BJ (cell line): ENCODE data around the gene SLC30A3. TPM values are rescaled to one million over a fixed set of nuclear protein-coding genes. Genes with fewer than 3 reads are reported as not detected.

Experiments used
- CTCF ChIA-PET: fragments of 350-600 bp; formaldehyde crosslinking; extraction: SDS; loops from one replicate; lab custom pipeline; 2021; ENCODE audit warnings: antibody characterized with exemption, inconsistent platforms; lab: Yijun Ruan, JAX
- POLR2A ChIA-PET: fragments of 300-600 bp; sonication (Branson Sonifier 250); formaldehyde crosslinking; extraction: SDS; loops from one replicate; lab custom pipeline; 2021; ENCODE audit warnings: antibody characterized with exemption; lab: Charles Lee
- DNase-seq: peaks from one replicate; pipeline ENCODE4 v3.0.0-alpha.2; 2011; ENCODE audit warnings: low read depth
- H3K27me3 ChIP-seq: 2 replicates; pipeline ENCODE4 v1.6.0; 2011; ENCODE audit warnings: low read length; ENCODE audit not compliant: control insufficient read depth, insufficient read depth
- H3K36me3 ChIP-seq: 2 replicates; pipeline ENCODE4 v1.5.1; 2011; ENCODE audit warnings: low read length; ENCODE audit not compliant: control insufficient read depth, insufficient read depth
- H3K4me3 ChIP-seq: 2 replicates; pipeline ENCODE4 v1.5.1; 2011; ENCODE audit warnings: low read depth, mild to moderate bottlenecking, control low read depth, low read length
- CTCF ChIP-seq: IDR thresholded peaks from 2 replicates; pipeline ENCODE4 v1.5.1; 2011; ENCODE audit warnings: low read depth, mild to moderate bottlenecking, control low read depth, inconsistent platforms, low read length, moderate library complexity; ENCODE audit not compliant: insufficient read depth
- polyA plus RNA-seq: library from polyadenylated mRNA; depleted of rRNA; stranded (reverse); fragments of >200 nt; gene quantifications from 2 replicates; pipeline ENCODE4 v1.2.3, GENCODE V29; 2011

SLC30A3 gene
- polyA plus RNA-seq, 1 experiment, result 0.10 TPM

- Histone ChIP-seq H3K36me3 (peaks cover 6% of the 10 kb centered on the region), H3K27me3 (peaks cover 18% of the 10 kb centered on the region), H3K4me3 (no peak overlapping the region)
- ChIA-PET CTCF (no interaction called here), POLR2A (no interaction called here)
- DNase-seq, result no peak
- no peak for TF ChIP-seq CTCF
Observed at GRCh38 chr2:27307545-27308358, 44.9 kb upstream of the SLC30A3 start.

GRCh38 chr2:27307287-27307544, 44.4 kb upstream of the SLC30A3 start:
- TF ChIP-seq CTCF, result no peak
- H3K27me3 ChIP-seq, result peaks cover 18% of the 10 kb centered on the region
- no peak for DNase-seq
- peaks cover 6% of the 10 kb centered on the region for H3K36me3 ChIP-seq
- POLR2A ChIA-PET, result no interaction called here
- no peak overlapping the region for H3K4me3 ChIP-seq
- CTCF ChIA-PET, result interaction anchor here (1.8 kb wide), 1 partner anchor 26 kb away, joined by 5 read pairs; the partner anchor contains the start of gene TRIM54

- TF ChIP-seq CTCF, result no peak
- Histone ChIP-seq H3K4me3 (no peak overlapping the region), H3K27me3 (peaks cover 18% of the 10 kb centered on the region), H3K36me3 (peaks cover 5% of the 10 kb centered on the region)
- no peak for DNase-seq
- ChIA-PET POLR2A (no interaction called here), CTCF (interaction anchor here (0.9 to 1.8 kb wide), 2 partner anchors 10 to 26 kb away, joined by 3 to 5 read pairs; partner anchors contain the start of gene TRIM54)
Observed at GRCh38 chr2:27306573-27307286, 43.9 kb upstream of the SLC30A3 start.

- CTCF ChIA-PET, result interaction anchor here (0.9 to 1.8 kb wide), 4 partner anchors 9 to 25 kb away, joined by 3 to 5 read pairs (median 3); partner anchors contain the start of gene TRIM54
- TF ChIP-seq CTCF, result no peak
- Histone ChIP-seq H3K27me3 (peaks cover 18% of the 10 kb centered on the region), H3K4me3 (no peak overlapping the region), H3K36me3 (peaks cover 1% of the 10 kb centered on the region; the same call in 1 of the 2 replicates)
- DNase-seq, result no peak
- POLR2A ChIA-PET, result no interaction called here
Observed at GRCh38 chr2:27306136-27306535, 43.3 kb upstream of the SLC30A3 start.

GRCh38 chr2:27305516-27305915, 42.7 kb upstream of the SLC30A3 start:
- Histone ChIP-seq H3K27me3 (peaks cover 18% of the 10 kb centered on the region), H3K36me3 (0 out of 2 replicates have a peak, but pooled peaks cover 1% of the 10 kb centered on the region), H3K4me3 (no peak overlapping the region)
- no peak for DNase-seq
- ChIA-PET CTCF (interaction anchor here (0.9 to 4.0 kb wide), 7 partner anchors 9 to 57 kb away, joined by 3 to 43 read pairs (median 3); partner anchors contain the start of gene TRIM54), POLR2A (no interaction called here)
- TF ChIP-seq CTCF, result no peak
